Stimulated activated CD4-positive, alpha-beta T cell treated with anti-CD3 and anti-CD28 coated beads, Interleukin-2, amount 100 ng/mL, for 4 hours (primary cell): ENCODE results near the gene ELL.

Source experiments
- DNase-seq: peaks from one replicate; pipeline ENCODE4 v3.0.0-alpha.2; 2020; ENCODE audit warnings: low read depth

Gene ELL

DNA sequence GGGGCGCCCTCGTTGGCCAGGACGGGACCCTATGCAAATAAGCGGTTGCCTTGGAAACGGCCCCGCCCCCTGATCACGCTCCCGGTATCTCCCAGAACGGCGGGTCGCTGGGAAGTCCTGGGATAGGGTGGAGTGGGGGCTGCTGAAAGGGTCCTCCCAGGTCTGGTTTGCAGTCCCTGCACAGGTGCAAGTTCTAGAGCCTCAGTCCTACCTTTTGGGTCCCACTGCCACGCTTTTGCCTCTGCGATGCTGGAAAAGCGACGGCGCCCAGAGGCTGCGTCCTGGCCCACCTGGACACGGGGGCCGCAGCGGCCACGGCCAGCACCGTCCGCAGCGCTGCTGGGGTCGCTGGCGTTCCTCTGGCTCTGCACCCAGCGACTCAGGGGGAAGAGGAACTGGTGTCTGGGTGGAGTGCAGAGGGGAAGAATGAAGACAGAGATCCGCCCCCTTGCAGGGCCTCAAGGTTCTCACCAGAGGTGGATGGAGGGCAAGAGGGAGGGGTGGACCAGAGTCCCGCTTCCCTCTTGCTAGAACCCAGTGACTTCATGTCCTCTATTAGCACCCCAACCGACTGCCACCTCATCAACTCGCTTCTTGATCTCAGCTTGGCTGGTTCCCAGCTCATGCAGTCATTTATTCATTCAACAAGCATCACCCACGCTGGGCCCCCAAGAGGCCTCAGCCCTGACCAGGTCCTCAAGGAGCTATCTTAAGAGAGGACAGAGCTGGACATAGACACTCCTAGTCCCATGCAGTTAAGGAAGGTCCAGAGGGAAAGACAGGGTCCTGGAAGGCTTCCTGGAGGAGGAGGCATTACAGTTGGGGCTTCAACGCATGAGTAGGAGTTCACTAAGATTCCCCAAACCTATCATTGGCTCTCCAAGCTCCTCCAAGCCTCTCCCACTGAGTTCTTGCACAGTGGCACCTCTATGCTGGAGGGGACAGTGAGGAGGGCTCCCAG lies 124.3 kb downstream of the ELL start, which contains the start of gene LRRC25:
Gene LRRC25 (minus strand): TSS at position 381 of the 961 bp plus-strand sequence. CDS start 659 bp downstream, outside the sequence.
- DNase-seq, result no peak

DNA sequence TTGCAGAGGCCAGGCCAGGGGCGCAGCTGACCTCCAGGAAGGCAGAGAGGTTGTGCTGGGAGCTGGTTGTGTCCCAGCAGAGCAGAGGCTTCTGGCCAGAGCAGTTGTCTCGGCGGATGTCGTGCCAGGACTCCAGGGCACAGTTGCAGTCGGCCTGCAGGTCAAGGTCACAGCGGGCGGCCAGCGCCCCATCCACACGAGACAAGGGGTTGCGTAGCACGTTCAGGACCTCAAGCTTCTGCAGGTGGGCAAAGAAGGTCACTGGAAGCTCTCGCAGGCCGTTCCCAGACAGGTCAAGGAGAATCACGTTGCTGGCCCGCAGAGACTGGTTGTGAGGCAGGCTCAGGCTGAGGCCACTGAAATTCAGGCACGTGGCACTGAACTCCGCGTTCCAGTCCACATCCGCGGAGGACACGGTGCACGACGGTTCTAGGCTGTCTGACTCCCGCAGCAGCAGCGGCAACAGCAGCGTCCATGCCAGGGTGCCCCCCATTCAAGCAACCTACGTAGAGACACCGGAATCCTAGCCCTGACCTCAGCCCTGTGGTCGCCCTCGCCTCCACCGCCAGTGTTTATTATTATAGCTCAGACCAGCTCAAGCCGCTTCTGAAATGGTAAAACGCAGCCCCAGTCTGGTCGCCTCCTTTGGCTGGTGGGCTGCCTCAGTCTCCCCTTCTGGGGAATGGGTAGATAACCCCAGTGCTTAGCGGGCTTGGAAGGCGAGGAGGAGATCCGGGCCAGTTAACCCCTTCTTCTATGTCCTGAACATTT lies 125.2 kb downstream of the ELL start:
- no peak for DNase-seq

DNA sequence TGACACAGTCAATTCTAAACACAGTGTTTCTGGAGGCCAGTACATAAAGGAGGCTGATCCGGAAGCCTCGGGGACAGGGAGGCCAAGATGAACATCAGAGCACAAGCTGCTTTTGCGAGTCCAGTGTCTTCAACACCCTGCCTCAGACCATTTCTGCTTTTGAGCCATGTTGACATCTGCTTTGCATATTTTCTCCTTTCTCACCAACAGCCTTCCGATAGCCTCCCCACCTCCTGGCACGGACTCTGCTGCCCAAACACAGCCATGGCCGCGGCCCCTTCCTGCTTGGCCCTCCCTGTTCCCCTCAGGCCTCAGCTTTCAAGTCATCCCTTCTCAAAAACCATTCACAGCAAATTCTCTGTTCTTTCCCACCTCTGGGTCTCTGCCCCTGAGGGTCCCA lies 128.0 kb downstream of the ELL start:
- no peak for DNase-seq

DNA sequence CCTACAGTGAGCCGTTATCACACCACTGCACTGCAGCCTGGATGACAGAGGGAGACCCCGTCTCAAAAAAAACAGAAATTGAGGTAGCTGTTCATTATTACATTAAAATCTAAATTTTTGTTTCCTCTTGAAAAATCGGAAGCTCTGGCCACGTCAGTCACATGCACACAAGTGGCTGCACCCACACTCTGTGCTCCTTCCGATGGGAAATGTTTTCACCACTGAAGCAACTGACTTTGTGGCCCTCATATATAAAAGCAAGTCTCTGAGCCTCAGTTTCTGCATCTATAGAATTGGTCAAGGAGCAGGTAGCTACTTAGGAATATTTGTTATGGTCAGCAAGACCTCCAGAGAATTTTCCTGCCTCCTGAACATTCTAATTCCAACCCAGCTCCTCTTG lies 128.9 kb downstream of the ELL start:
- no peak for DNase-seq
